ENCODE data around the gene PEX6. TPM values are rescaled to one million over a fixed set of nuclear protein-coding genes. Genes with fewer than 3 reads are reported as not detected.

The PEX6 gene
- polyA plus RNA-seq, 2 of the 4 experiments (the other 2 are of a cell fraction) = 4.6 to 8.6 TPM

GRCh38 chr6:42993445-42993844 is 14.5 kb upstream of the PEX6 start:
- FAIRE-seq (no peak), ATAC-seq (no peak), DNase-seq (ENCODE audit: low read depth in 1 of 2, low spot score in 1 of 2) (no peak)
- WGBS (ENCODE audit: missing lambda C conversion rate) = 98% methylated on average over 2 of the region's 2 CpGs
- Histone ChIP-seq H3K4me3 (no peak overlapping the region), H3K27ac (no peak overlapping the region), H3K4me1 (peaks cover 7% of the 10 kb centered on the region; the same call in 2 of the 3 replicates), H3K4me2 (no peak overlapping the region), H3K9me3 (no peaks in the 10 kb centered on the region)
- ChIA-PET POLR2A (no interaction called here), CTCF (no interaction called here)
- TF ChIP-seq POLR2AphosphoS2 (conservative IDR thresholded peaks at IDR 0.05; ENCODE audit: low read length) = no peak
- no peak for TF ChIP-seq HOXA7 (CRISPR knock-in tag; IDR thresholded peaks at IDR 0.05)
- TF ChIP-seq RNF2 (IDR thresholded peaks at IDR 0.05; ENCODE audit: borderline replicate concordance, low read depth) = no peak
- TF ChIP-seq ZC3H11A (IDR thresholded peaks at IDR 0.05) = no peak
- no peak for TF ChIP-seq PHF8 (IDR thresholded peaks at IDR 0.05; ENCODE audit: borderline replicate concordance, low read depth)
- no peak for TF ChIP-seq ZFP36 (IDR thresholded peaks at IDR 0.05; ENCODE audit: borderline replicate concordance, partially characterized antibody)
- TF ChIP-seq MAFK (IDR thresholded peaks at IDR 0.05; ENCODE audit: partially characterized antibody) = no peak
- TF ChIP-seq CHD4 (IDR thresholded peaks at IDR 0.05; ENCODE audit: borderline replicate concordance) = no peak
- TF ChIP-seq EHF (CRISPR knock-in tag; IDR thresholded peaks at IDR 0.05) = no peak
- no peak for TF ChIP-seq ELK1 (IDR thresholded peaks at IDR 0.05; ENCODE audit: low read depth, low read length)

- TF ChIP-seq EHF (CRISPR knock-in tag; IDR thresholded peaks at IDR 0.05) (no peak), FOXS1 (CRISPR knock-in tag; IDR thresholded peaks at IDR 0.05) (no peak), RAD21 (conservative IDR thresholded peaks at IDR 0.05 in 1 of 2, IDR thresholded peaks at IDR 0.05 in 1 of 2) (no peak), FOSB (CRISPR knock-in tag; IDR thresholded peaks at IDR 0.05) (no peak)
- H3K27ac ChIP-seq = no peak overlapping the region
- WGBS (ENCODE audit: missing lambda C conversion rate) = 98% methylated on average over 5 of the region's 5 CpGs
- DNase-seq (ENCODE audit: low read depth in 1 of 2, low spot score in 1 of 2) = no peak
- no peak for ATAC-seq
- no peaks in the 10 kb centered on the region for H3K9me3 ChIP-seq
- H3K4me2 ChIP-seq = no peak overlapping the region
- ChIA-PET POLR2A (no interaction called here), CTCF (interaction anchor here (0.6 kb wide), 1 partner anchor 43 kb away, joined by 5 read pairs; no protein-coding TSS in a partner anchor)
- 0 out of 3 replicates have a peak, but pooled peaks cover 8% of the 10 kb centered on the region for H3K4me1 ChIP-seq
- no peak overlapping the region for H3K4me3 ChIP-seq
- FAIRE-seq = no peak
Observed at GRCh38 chr6:42989923-42990322, 10.9 kb upstream of the PEX6 start.

GRCh38 chr6:42988486-42989020 is 9.6 kb upstream of the PEX6 start:
- CTCF ChIA-PET = interaction anchor here (0.9 to 1.3 kb wide), 2 partner anchors 15 to 66 kb away, joined by 3 to 5 read pairs; no protein-coding TSS in a partner anchor
- DNase-seq (ENCODE audit: low read depth in 1 of 2, low spot score in 1 of 2) (no peak), FAIRE-seq (no peak)

GRCh38 chr6:42987533-42988451 is 8.8 kb upstream of the PEX6 start:
- Histone ChIP-seq H3K27ac (no peak overlapping the region), H3K4me1 (0 out of 3 replicates have a peak, but pooled peaks cover 8% of the 10 kb centered on the region), H3K9me3 (no peaks in the 10 kb centered on the region), H3K4me3 (no peak overlapping the region), H3K4me2 (no peak overlapping the region)
- ChIA-PET POLR2A (no interaction called here), CTCF (interaction anchor here (0.9 to 1.3 kb wide), 4 partner anchors 15 to 155 kb away, joined by 3 to 6 read pairs (median 4); no protein-coding TSS in a partner anchor)
- no peak for ATAC-seq
- 92% methylated on average over 5 of the region's 5 CpGs for WGBS (ENCODE audit: missing lambda C conversion rate)
- DNase-seq (ENCODE audit: low read depth in 1 of 2, low spot score in 1 of 2) = no peak
- no peak for FAIRE-seq
- TF ChIP-seq HMGXB4 (CRISPR knock-in tag; IDR thresholded peaks at IDR 0.05; ENCODE audit: borderline replicate concordance) (no peak), KDM5A (IDR thresholded peaks at IDR 0.05) (no peak), ZNF302 (CRISPR knock-in tag; IDR thresholded peaks at IDR 0.05) (no peak), HES2 (IDR thresholded peaks at IDR 0.05) (no peak), RFX5 (IDR thresholded peaks at IDR 0.05) (no peak), TFCP2L1 (CRISPR knock-in tag; IDR thresholded peaks at IDR 0.05) (no peak), EHMT2 (IDR thresholded peaks at IDR 0.05; ENCODE audit: low read depth) (no peak), FOSB (CRISPR knock-in tag; IDR thresholded peaks at IDR 0.05) (no peak), PBX3 (IDR thresholded peaks at IDR 0.05) (no peak), NFE2L2 (conservative IDR thresholded peaks at IDR 0.05; ENCODE audit: low read length) (no peak), GATA3 (IDR thresholded peaks at IDR 0.05; ENCODE audit: borderline replicate concordance) (no peak), RARB (CRISPR knock-in tag; IDR thresholded peaks at IDR 0.05) (no peak), PHF8 (IDR thresholded peaks at IDR 0.05; ENCODE audit: borderline replicate concordance, low read depth) (no peak)

More at GRCh38 chr6:42988486-42989020, 9.6 kb upstream of the PEX6 start:
- no peak overlapping the region for H3K27ac ChIP-seq
- H3K4me3 ChIP-seq = no peak overlapping the region
- ATAC-seq = no peak
- no peak for TF ChIP-seq CHD4 (IDR thresholded peaks at IDR 0.05; ENCODE audit: borderline replicate concordance)
- no peak for TF ChIP-seq HEYL (CRISPR knock-in tag; IDR thresholded peaks at IDR 0.05)
- no peak for TF ChIP-seq JUN (IDR thresholded peaks at IDR 0.05)
- WGBS (ENCODE audit: missing lambda C conversion rate) = 100% methylated on average over 1 of the region's 1 CpG
- H3K4me2 ChIP-seq = no peak overlapping the region
- H3K9me3 ChIP-seq = no peaks in the 10 kb centered on the region
- POLR2A ChIA-PET = no interaction called here
- H3K4me1 ChIP-seq = 0 out of 3 replicates have a peak, but pooled peaks cover 8% of the 10 kb centered on the region
